Activated T-helper 1 cell treated with anti-CD3 and anti-CD28 coated beads, Interleukin-12 subunit alpha, Interleukin-12 subunit beta, Interleukin-2, Interleukin-4 antibody, amounts not matched to agents 30 ng/mL and 10 ng/mL and 1 ng/mL, durations not matched to agents 14 hours and 24 hours and 36 hours (primary cell): ENCODE measurements around the gene MEX3D. TPM values are rescaled to one million over a fixed set of nuclear protein-coding genes. Genes with fewer than 3 reads are reported as not detected.

ENCODE experiments used
- DNase-seq: peaks from one replicate; pipeline ENCODE4 v3.0.0; 2021; ENCODE audit warnings: low spot score
- H3K27ac Mint-ChIP-seq: one replicate; pipeline ENCODE4 v1.8.0; 2021; ENCODE audit warnings: mild to moderate bottlenecking, mixed read lengths
- H3K27me3 Mint-ChIP-seq: one replicate; pipeline ENCODE4 v1.8.0; 2022; ENCODE audit warnings: mild to moderate bottlenecking, moderate library complexity, mixed read lengths; ENCODE audit not compliant: insufficient read depth
- H3K36me3 Mint-ChIP-seq: one replicate; pipeline ENCODE4 v1.8.0; 2021; ENCODE audit warnings: low read depth, mixed read lengths
- H3K4me1 Mint-ChIP-seq: one replicate; pipeline ENCODE4 v1.8.0; 2021; ENCODE audit warnings: low read depth, mixed read lengths
- H3K4me3 Mint-ChIP-seq: one replicate; pipeline ENCODE4 v1.8.0; 2021; ENCODE audit warnings: mild to moderate bottlenecking, moderate library complexity, mixed read lengths
- H3K9me3 Mint-ChIP-seq: one replicate; pipeline ENCODE4 v1.8.0; 2021; ENCODE audit warnings: mixed read lengths
- intact Hi-C: fragments of 100-400 bp; cut with micrococcal nuclease; formaldehyde crosslinking; loops from one replicate; pipeline ENCODE4 v1.15.1; 2024
- total RNA-seq: library from RNA; stranded (reverse); gene quantifications from 2 replicates; pipeline ENCODE4 v1.2.3, GENCODE V29; 2022

Gene MEX3D
- total RNA-seq, 1 donor from 2014 or later: 14.6 TPM

DNA sequence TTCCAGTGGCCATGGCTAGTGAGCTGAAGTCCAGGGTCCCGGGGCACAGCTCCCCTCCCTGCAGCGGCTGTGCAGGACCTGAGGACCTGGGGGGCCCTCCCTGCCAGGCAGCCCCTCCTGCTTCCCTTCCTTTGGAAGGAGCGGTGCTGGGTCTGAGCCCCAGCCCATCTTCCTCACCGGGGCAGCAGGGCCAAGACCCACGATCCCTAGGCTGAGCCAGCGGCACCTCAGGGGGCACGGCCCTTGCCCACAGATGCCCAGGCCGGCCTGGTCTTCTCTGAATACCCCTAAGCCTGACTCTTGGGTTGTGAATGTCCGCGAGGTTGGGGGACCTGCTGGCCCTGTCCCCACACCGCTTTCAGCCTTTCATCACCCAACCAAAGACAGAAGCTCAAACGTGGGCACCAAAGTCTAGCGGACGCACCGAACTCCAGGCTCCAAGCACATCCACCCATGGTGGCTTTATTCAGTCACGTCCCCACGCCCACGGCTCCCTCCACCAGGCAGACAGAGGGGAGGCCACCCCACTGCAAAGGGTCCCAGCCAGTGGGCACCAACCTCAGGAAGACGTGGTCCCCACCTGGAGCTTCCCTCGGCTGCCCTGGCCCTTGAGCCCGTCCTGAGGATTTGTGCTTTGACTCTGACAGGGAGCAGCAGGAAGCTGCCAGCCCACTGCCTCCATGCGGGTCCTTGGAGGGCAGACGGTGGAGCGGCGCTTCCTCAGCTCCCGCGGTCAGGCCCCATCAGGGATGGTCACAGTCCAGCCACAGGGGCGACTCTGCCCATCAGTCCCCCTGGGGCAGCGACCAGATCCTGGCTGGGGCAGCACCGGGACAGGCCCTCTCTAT is 8.3 kb upstream of the MEX3D start:
- H3K4me1 Mint-ChIP-seq: no peaks in the 10 kb centered on the region
- intact Hi-C loops: no loop called here
- peaks cover 13% of the 10 kb centered on the region for H3K36me3 Mint-ChIP-seq
- H3K27ac Mint-ChIP-seq: no peak overlapping the region
- peaks cover 1% of the 10 kb centered on the region for H3K27me3 Mint-ChIP-seq
- H3K9me3 Mint-ChIP-seq: no peaks in the 10 kb centered on the region
- no peak for DNase-seq
- H3K4me3 Mint-ChIP-seq: no peak overlapping the region

DNA sequence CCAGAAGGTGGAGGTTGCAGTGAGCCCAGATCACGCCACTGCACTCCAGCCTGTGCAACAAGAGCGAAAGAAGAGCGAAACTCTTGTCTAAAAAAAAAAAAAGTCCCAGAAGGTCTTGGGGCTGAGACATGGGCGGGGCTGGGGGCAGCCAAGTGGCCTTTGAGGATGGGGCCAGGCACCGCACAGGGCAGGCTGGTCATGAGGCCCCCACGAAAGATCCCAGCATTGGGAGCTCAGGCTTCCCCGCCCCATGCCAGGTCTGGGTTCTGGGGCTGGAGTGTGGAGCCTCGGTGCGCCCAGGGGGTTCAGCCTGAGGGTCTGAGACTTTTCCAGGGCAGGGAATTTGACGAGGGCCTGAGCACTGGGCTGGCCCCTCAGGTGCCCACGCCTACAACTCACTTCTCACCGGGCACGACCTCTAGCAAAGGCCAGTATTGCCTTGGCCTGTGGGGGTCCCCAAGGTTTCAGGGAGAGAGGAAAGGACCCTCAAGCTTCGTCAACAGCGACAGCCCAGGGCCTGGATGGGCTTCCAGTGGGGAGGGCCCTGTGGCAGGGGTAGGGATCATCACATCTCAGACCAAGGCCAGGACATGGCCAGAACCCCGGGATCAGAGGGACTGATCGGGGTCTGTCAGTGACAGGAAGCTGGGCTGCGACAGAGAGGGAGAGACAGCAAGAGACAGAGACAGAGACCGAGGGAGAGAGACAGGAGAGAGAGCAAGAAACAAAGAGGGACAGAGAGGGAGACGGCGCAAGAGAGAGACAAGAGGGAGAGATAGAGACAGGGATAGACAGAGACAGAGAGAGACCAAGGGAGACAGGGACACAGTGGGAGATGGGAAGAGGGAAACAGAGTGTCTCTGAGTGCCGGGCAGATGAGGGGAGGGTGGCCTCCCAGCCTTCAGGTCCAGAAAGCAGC is 7.5 kb upstream of the MEX3D start:
- intact Hi-C loops: no loop called here
- Mint-ChIP-seq H3K9me3 (no peaks in the 10 kb centered on the region), H3K27me3 (peaks cover 3% of the 10 kb centered on the region), H3K4me1 (no peaks in the 10 kb centered on the region), H3K4me3 (no peak overlapping the region), H3K36me3 (peaks cover 10% of the 10 kb centered on the region), H3K27ac (no peak overlapping the region)
- no peak for DNase-seq

DNA sequence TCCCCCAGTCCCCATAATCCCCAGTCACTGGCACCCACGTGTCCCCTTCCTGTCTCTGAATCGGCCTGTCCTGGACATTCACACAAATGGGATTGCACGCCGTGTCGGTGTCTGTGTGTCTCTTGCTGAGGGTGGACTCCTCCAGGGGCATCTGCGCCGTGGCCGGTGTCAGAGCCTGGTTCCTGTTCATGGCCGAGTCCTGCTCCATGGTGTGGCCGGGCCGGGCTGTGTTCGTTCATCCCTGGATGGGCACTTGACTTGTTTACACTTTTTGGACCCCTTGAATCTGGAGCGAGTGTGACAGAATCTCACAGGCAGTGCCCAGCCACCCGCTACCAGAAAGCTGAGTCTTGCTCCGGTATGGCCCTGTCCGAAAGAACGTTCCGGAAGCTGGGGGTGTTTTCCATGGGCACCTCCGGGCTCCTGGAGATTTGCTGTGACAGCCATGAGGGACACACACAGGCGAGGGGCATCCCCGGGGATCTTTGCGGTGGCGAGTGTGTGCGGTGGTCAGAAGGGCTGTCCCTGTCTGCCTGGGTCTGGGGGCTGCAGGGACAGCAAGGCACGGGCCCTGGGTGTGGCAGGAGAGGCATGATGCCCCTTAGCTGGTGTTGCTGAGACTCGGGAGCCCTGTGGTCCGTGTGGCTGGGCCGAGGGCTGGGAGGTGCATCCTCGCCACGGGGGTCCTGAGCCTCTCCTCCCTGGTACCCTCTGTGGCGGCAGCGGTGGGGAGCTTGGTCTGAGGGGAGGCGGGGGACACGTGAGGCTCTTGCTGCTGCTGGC is 6.4 kb upstream of the MEX3D start:
- Mint-ChIP-seq H3K36me3 (peaks cover 5% of the 10 kb centered on the region), H3K4me3 (no peak overlapping the region), H3K9me3 (no peaks in the 10 kb centered on the region), H3K27ac (no peak overlapping the region), H3K27me3 (peaks cover 10% of the 10 kb centered on the region), H3K4me1 (no peaks in the 10 kb centered on the region)
- DNase-seq: no peak
- intact Hi-C loops: no loop called here

DNA sequence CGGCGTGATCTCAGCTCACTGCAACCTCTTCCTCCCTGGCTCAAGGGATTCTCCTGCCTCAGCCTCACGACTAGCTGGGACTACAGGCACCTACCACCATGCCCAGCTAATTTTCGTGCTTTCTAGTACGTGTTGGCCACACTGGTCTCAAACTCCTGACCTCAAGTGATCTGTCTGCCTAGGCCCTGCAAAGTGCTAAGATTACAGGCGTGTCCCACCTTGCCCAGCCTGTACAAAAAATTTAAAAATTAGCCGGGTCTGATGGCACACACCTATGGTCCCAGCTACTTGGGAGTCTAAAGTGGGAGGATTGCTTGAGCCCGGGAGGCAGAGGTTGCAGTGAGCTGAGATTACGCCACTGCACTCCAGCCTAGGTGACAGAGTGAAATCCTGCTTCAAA is 4.7 kb upstream of the MEX3D start:
- Mint-ChIP-seq H3K27ac (no peak overlapping the region), H3K27me3 (peaks cover 12% of the 10 kb centered on the region), H3K36me3 (peaks cover 3% of the 10 kb centered on the region), H3K4me1 (no peaks in the 10 kb centered on the region), H3K4me3 (no peak overlapping the region), H3K9me3 (no peaks in the 10 kb centered on the region)
- intact Hi-C loops: no loop called here
- no peak for DNase-seq

DNA sequence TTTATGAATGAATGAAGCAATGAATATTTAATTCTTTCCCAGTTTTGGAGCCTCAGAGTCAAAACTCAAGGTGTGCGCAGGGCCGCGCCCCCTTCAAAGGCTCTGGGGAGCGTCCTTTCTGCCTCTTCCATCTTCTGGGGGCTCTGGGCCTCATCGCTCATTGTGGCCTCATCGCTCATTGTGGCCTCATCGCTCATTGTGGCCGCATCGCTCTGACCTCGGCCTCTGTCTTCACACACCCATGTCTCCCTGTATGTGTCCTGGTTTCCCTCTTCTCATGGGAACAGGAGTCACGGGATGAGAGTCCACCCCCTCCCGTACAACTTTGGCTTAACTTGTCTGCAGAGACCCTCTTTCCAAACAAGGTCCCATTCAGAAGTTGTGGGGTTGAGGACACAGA is 3.2 kb upstream of the MEX3D start:
- H3K27ac Mint-ChIP-seq: no peak overlapping the region
- no peak overlapping the region for H3K4me3 Mint-ChIP-seq
- intact Hi-C loops: no loop called here
- H3K27me3 Mint-ChIP-seq: peaks cover 12% of the 10 kb centered on the region
- no peak for DNase-seq
- peaks cover 3% of the 10 kb centered on the region for H3K36me3 Mint-ChIP-seq
- no peaks in the 10 kb centered on the region for H3K4me1 Mint-ChIP-seq
- no peaks in the 10 kb centered on the region for H3K9me3 Mint-ChIP-seq

DNA sequence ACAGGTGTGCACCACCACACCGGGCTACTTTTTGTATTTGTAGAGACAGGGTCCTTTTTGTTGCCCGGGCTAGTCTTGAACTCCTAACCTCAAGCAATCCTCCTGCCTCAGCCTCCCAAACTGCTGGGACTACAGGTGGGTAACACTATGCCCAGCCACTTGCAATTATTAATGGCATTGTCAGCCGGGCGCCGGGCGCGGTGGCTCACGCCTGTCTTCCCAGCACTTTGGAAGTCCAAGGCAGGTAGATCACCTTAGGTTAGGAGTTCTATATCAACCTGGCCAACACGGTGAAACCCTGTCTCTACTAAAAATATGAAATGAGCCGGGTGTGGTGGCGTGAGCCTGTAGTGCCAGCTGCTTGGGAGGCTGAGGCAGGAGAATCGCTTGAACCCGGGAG is 2.7 kb upstream of the MEX3D start:
- no peak overlapping the region for H3K27ac Mint-ChIP-seq
- H3K4me3 Mint-ChIP-seq: peak overlapping the region; percentile 47
- H3K27me3 Mint-ChIP-seq: peaks cover 15% of the 10 kb centered on the region
- peaks cover 1% of the 10 kb centered on the region for H3K36me3 Mint-ChIP-seq
- no peaks in the 10 kb centered on the region for H3K9me3 Mint-ChIP-seq
- intact Hi-C loops: no loop called here
- DNase-seq: no peak
- no peaks in the 10 kb centered on the region for H3K4me1 Mint-ChIP-seq

DNA sequence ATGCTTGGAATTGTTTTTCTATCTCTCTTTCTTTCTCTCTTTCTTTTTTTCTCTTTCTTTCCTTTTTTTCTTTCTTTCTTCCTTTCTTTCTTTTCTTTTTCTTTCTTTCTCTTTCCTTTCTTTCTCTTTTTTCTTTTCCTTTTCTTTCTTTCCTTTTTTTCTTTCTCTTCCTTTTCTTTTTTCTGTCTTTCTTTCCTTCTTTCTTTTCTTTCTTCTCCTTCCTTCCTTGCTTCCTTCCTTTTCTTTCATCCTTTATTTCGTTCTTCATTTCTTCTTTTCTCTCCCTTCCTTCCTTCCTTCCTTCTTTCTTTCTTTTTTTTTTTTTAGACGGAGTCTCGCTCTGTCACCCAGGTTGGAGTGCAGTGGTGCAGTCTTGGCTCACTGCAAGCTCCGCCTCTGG is 1.9 kb upstream of the MEX3D start:
- no peak for DNase-seq
- H3K4me1 Mint-ChIP-seq: no peaks in the 10 kb centered on the region

DNA sequence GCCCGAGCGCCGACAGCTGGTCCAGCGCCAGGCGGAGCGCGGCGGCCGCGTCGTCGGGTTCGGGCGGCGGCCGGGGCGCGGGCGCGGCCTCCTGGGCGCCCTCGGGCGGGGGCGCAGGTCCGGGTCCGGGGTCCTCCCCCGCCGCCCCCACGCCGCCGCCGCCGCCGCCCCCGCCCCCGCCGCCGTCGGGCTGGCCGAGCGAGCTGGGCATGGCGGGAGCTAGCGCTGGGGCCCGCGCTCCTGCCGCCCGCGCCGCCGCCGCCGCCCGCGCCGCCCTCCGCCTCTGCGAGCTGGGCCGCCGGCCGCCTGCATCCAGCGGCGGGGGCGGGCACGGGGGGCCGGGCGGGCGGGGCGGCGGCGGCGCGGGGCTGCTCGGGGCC is 287 bp downstream of the MEX3D start:
- Mint-ChIP-seq H3K4me3 (no peak overlapping the region), H3K36me3 (no peaks in the 10 kb centered on the region), H3K9me3 (no peaks in the 10 kb centered on the region), H3K27me3 (peaks cover 18% of the 10 kb centered on the region), H3K4me1 (no peaks in the 10 kb centered on the region), H3K27ac (no peak overlapping the region)
- no peak for DNase-seq
- intact Hi-C loops: loop anchor here (1.0 to 2.0 kb wide), 2 partner anchors 23 to 244 kb away; partner anchors contain the start of gene ATP8B3

More for the DNA sequence above, 1.9 kb upstream of the MEX3D start:
- H3K9me3 Mint-ChIP-seq: no peaks in the 10 kb centered on the region
- intact Hi-C loops: loop anchor here (2.0 kb wide), 1 partner anchor 21 kb away; no protein-coding TSS in a partner anchor
- H3K27me3 Mint-ChIP-seq: peaks cover 15% of the 10 kb centered on the region
- no peaks in the 10 kb centered on the region for H3K36me3 Mint-ChIP-seq
- no peak overlapping the region for H3K27ac Mint-ChIP-seq
- H3K4me3 Mint-ChIP-seq: peak overlapping the region; percentile 45

DNA sequence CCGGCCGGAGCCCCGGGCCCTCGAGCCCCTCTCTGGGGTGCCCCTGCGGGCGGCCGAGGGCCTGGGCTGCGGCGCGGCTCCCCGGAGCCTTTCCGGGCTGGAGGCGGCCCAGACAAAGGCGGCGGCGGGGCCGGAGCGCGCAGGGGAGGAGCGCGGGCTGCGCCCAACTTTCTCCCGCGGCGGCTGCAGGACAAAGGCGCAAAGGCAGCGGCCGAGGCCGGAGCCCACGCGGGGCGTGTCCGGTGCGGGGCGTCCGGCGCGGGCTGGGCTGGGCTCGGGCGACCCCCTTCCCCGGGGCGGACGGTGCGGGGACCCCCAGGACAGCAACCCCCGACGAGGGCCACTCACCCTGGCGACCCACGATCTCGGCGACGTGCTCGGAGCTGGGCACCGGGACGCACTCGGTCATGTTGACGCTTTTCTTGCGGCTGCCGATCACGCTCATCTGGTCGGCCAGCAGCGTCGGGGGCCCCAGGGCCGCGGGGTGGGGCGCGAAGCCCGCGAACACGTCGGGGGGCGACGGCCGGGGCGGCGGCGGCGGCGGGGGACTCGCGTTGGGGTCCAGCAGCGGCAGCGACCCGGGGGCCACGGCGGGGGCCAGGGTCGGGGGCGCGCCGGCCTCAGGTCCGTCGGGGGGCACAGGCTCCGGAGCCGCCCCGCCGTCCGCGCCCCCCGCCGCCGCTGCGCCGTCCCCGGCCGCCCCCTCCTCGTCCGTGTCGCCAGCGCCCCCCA is 843 bp downstream of the MEX3D start:
- no peaks in the 10 kb centered on the region for H3K4me1 Mint-ChIP-seq
- H3K27ac Mint-ChIP-seq: no peak overlapping the region
- DNase-seq: no peak
- intact Hi-C loops: no loop called here
- peaks cover 18% of the 10 kb centered on the region for H3K27me3 Mint-ChIP-seq
- no peaks in the 10 kb centered on the region for H3K9me3 Mint-ChIP-seq
- H3K36me3 Mint-ChIP-seq: no peaks in the 10 kb centered on the region
- H3K4me3 Mint-ChIP-seq: no peak overlapping the region

DNA sequence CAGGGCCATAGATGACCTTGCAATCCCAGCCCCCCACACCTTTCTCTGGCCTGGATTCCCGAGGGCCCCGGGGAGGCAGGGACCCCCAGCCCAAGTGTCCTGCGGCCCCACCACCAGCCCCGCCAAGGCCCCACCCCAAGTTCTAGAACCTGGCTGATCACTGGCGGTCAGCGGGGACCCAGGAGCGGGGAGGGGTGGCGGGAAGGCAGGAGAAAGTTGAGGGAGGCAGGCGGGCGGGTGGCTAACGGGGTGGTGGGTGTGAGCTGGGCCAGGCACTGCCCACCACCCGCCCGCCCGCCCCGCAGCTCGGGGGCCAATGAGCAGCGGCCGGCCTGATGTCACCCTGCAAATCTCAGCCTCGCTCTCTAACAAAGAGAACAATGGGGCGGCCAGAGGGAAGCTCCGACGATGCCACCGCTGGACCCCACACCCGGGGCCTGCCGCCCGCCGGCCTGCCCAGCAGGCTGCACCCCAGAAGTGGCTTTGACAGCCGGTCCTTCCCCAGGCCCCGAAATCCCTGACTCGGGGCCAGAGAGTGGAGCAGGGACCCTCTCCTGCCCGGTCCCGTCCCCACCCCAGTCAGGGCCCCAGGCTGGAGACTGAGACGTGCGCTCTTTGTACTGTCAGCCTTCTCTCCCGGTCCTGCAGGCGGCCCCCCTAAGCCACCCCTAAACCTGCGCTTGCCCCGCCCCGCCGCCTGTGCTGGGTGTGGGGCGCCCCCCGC is 1.6 kb downstream of the MEX3D start:
- Mint-ChIP-seq H3K4me3 (no peak overlapping the region), H3K36me3 (no peaks in the 10 kb centered on the region), H3K9me3 (no peaks in the 10 kb centered on the region), H3K4me1 (no peaks in the 10 kb centered on the region), H3K27ac (no peak overlapping the region), H3K27me3 (peaks cover 18% of the 10 kb centered on the region)
- DNase-seq: no peak
- intact Hi-C loops: no loop called here

DNA sequence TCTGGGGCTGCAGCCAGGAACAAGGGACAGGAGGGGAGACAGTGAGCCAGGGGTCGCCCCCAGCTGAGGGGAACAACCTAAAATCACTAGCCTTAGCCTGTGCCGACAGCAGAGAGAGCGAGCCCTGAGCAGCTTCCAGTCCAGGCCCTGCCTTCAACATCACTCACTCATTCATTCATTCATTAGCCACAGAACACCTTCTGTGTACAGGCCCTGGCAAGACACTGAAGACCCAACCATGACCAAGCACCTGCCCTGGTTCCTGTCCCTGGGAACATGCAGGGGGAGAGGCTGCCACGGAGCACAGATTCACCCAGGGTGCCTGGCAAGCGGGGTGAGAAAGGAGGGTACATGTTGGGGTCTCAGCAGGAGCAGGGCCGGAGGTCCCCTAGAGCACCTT is 4.9 kb downstream of the MEX3D start:
- Mint-ChIP-seq H3K4me1 (no peaks in the 10 kb centered on the region), H3K4me3 (no peak overlapping the region), H3K9me3 (no peaks in the 10 kb centered on the region), H3K27me3 (peaks cover 5% of the 10 kb centered on the region), H3K27ac (no peak overlapping the region), H3K36me3 (no peaks in the 10 kb centered on the region)
- DNase-seq: no peak
- intact Hi-C loops: no loop called here
